GM06990 (cell line): ENCODE data around the gene METTL4.

Experiments
- DNase-seq: peaks from one replicate; pipeline ENCODE4 v3.0.0-alpha.2; 2011; ENCODE audit not compliant: insufficient read length; ENCODE audit errors: extremely low read depth
- H3K27me3 ChIP-seq: replicated peaks from 2 replicates; pipeline ENCODE4 v1.6.0; 2011; ENCODE audit warnings: low read length; ENCODE audit not compliant: control insufficient read depth, insufficient read depth
- H3K36me3 ChIP-seq: 2 replicates; pipeline ENCODE4 v1.5.1; 2011; ENCODE audit warnings: low read length; ENCODE audit not compliant: control insufficient read depth, insufficient read depth
- H3K4me3 ChIP-seq: replicated peaks from 2 replicates; pipeline ENCODE4 v1.5.1; 2011; ENCODE audit warnings: low read depth, mild to moderate bottlenecking, control low read depth, low read length
- CTCF ChIP-seq: IDR thresholded peaks from 2 replicates; pipeline ENCODE4 v1.5.1; 2011; ENCODE audit warnings: low read length, control low read depth, mild to moderate bottlenecking, inconsistent platforms; ENCODE audit not compliant: insufficient read depth, poor library complexity, severe bottlenecking

METTL4 gene

GRCh38 chr18:2564373-2564772 lies 6.9 kb downstream of the METTL4 start:
- no peaks in the 10 kb centered on the region; the same call in 1 of the 2 replicates for H3K36me3 ChIP-seq
- no peak overlapping the region for H3K4me3 ChIP-seq
- no peaks in the 10 kb centered on the region for H3K27me3 ChIP-seq
- DNase-seq, result no peak
- TF ChIP-seq CTCF, result no peak

- TF ChIP-seq CTCF, result no peak
- no peak for DNase-seq
- Histone ChIP-seq H3K27me3 (no peaks in the 10 kb centered on the region), H3K36me3 (no peaks in the 10 kb centered on the region; the same call in 1 of the 2 replicates), H3K4me3 (no peak overlapping the region)
These were observed 12.1 kb downstream of the METTL4 start for GRCh38 chr18:2559249-2559648.

- no peak for DNase-seq
- Histone ChIP-seq H3K36me3 (no peaks in the 10 kb centered on the region; the same call in 1 of the 2 replicates), H3K27me3 (no peaks in the 10 kb centered on the region), H3K4me3 (no peak overlapping the region)
- TF ChIP-seq CTCF, result no peak
These were observed 13.8 kb downstream of the METTL4 start for GRCh38 chr18:2557536-2557935.

- DNase-seq, result no peak
- Histone ChIP-seq H3K27me3 (no peaks in the 10 kb centered on the region), H3K4me3 (no peak overlapping the region), H3K36me3 (no peaks in the 10 kb centered on the region)
- TF ChIP-seq CTCF, result no peak
These were observed 15.4 kb downstream of the METTL4 start for GRCh38 chr18:2555895-2556294.

- Histone ChIP-seq H3K27me3 (no peaks in the 10 kb centered on the region), H3K36me3 (no peaks in the 10 kb centered on the region), H3K4me3 (no peak overlapping the region)
- no peak for DNase-seq
- no peak for TF ChIP-seq CTCF
These were observed 16.6 kb downstream of the METTL4 start for GRCh38 chr18:2554696-2555095.

- Histone ChIP-seq H3K4me3 (no peak overlapping the region), H3K36me3 (no peaks in the 10 kb centered on the region), H3K27me3 (no peaks in the 10 kb centered on the region)
- TF ChIP-seq CTCF, result no peak
- DNase-seq, result no peak
These were observed 19.9 kb downstream of the METTL4 start for GRCh38 chr18:2551425-2551824.
